HG03460 (cell line): ENCODE data around the gene MMP21.

Experiments used
- ATAC-seq: cut with Tn5 transposase; IDR thresholded peaks from one replicate; pipeline ENCODE4 v1.9.1; 2021; ENCODE audit not compliant: unreplicated experiment

Gene MMP21

GRCh38 chr10:125766511-125766910 is 9.1 kb downstream of the MMP21 start:
- no peak for ATAC-seq

- ATAC-seq, result no peak
Measured at GRCh38 chr10:125765835-125766234, 9.8 kb downstream of the MMP21 start.

- no peak for ATAC-seq
Measured at GRCh38 chr10:125762692-125763648, 12.7 kb downstream of the MMP21 start.

DNA sequence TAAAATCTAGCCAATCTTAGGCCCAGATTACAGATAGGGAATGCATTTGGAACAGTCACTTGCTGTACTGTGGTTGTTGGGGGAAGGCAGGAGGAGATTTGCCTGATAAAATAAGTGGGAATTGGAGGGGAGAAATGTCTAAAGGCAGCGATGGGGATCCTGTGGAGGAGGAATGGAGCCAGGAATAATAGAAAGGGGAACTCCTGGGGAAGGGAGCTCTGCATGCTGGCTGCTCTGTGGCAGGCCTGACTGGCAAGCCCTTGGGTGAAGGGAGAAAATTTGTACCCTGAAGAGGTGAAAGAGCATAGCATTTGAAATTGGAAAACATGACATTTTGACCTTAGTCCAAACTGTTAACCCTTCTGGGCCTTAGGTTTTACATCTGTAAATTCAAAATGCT is 13.7 kb downstream of the MMP21 start:
- no peak for ATAC-seq

GRCh38 chr10:125757742-125758141 is 17.9 kb downstream of the MMP21 start:
- ATAC-seq, result no peak

DNA sequence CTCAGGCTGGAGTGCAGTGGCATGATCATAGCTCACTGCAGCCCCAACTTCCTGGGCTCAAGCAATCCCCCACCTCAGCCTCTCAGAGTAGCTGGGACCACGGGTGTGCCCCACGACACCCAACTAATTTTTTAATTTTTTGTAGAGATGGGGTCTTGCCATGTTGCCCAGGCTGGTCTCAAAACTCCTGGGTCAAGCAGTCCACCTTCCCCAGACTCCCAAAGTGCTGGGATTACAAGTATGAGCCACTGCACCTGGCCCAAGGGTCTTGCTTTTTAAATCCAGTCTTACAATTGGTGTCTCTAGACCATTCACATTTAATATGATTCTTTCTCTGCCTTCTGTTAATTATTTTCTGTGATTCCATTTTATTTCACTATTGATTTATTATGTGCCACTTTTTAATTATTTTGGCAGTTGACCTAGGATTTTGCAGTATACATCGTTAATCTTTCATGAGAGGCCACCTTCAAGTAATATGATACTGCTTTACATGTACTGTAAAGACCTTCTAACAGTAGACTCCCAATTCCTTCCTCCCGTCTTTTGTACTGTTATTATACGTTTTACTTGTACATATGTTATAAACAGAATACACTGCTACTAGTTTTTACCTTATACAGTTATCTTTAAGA is 18.7 kb downstream of the MMP21 start:
- ATAC-seq, result no peak

- ATAC-seq, result no peak
Measured at GRCh38 chr10:125756196-125756595, 19.4 kb downstream of the MMP21 start.

DNA sequence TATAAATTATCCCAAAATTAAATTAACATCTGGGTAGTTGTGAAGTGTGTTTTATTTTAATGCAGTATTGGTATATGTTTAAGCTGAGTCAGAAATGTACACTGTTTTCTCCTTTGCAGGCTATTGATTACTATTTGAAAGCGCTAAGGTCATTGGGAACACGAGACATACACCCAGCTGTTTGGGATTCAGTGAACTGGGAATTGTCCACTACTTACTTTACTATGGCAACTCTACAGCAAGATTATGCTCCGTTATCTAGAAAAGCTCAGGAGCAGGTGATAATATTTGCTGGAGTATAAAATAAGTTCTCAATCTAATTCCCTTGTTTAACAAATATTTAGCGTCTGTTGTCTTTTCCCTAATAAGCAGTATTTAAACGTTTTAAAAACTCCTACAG is 28.2 kb downstream of the MMP21 start:
- no peak for ATAC-seq

GRCh38 chr10:125744909-125745308 is 30.7 kb downstream of the MMP21 start:
- ATAC-seq, result no peak

DNA sequence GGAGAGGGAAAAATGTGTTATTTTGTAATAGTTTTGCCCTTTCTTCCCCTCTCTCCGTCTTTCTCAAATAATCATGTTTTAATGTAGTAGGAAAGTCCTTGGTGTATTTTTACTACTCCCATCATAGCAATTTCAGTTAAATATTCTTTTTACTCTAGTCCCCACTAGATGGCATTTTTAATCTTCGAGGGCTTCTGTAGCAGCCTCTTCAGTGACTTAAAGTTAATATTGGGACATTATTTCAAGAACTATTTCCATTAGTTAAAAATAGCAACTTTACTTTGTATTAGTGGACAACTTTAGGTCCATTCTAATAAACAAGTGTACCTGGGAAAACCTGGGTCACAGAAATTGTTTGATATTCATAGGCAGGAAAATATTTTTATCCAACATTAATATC is 33.2 kb downstream of the MMP21 start:
- no peak for ATAC-seq

GRCh38 chr10:125739994-125740679 is 35.5 kb downstream of the MMP21 start:
- ATAC-seq, result no peak

GRCh38 chr10:125738206-125738605 is 37.4 kb downstream of the MMP21 start:
- no peak for ATAC-seq

- ATAC-seq, result no peak
Measured at GRCh38 chr10:125734823-125735222, 40.8 kb downstream of the MMP21 start.

DNA sequence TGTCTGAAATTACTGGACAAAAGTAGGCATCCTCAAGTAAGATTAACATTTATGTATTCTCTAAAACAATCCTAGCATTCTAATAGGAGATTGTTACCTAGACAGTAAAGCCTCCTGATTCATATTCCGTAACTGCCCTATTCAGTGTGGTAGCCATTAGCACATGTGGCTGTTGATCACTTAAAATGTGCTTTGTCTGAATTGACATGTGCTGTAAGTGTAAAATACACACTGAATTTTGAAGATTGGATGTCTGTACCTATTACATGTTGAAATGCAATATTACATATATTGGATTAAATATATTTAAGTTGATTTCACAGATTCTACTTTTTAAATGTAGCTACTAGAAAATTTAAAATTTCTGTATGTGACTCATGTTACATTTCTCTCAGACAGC is 41.5 kb downstream of the MMP21 start:
- ATAC-seq, result no peak

- ATAC-seq, result no peak
Measured at GRCh38 chr10:125727436-125727835, 48.2 kb downstream of the MMP21 start.

GRCh38 chr10:125726914-125727313 is 48.7 kb downstream of the MMP21 start:
- no peak for ATAC-seq

DNA sequence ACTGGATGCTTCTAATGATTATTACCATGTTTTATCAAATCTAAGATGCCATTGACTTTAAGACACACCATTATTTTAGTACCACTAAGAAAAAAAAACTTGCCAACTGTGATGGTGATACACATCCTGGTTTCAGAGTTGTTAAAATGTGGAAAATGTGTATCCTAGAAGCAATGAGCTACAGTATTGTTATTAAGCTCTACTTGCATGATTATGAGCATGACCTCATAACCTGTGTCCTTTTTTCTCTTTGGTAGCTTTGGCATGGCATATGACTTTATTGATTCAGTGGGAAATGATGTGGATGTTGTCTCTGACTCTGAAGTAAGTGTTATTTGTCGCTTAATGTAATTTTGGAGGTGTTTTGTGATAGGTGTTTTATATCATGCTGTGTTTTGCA is 52.8 kb downstream of the MMP21 start:
- ATAC-seq, result no peak

DNA sequence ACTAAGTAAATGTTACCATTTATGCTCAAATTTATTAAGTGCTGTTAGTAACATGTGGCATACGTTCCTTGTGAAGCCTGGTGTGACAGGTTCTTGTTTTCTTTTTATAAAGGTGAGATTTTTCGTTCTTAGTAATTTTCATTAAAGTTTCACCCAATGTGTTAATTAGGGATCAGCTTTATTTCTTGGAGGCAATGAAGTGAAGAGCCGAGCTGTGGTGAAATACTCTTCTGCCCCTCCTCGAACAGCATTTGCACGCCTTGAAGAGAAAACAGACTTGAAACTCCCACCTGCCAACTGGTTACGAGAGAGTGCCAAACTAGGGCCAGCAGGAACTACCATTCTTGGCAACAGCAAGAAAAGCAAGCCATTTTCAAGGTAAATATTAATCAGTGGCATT is 54.6 kb downstream of the MMP21 start:
- ATAC-seq, result peak; percentile 45

DNA sequence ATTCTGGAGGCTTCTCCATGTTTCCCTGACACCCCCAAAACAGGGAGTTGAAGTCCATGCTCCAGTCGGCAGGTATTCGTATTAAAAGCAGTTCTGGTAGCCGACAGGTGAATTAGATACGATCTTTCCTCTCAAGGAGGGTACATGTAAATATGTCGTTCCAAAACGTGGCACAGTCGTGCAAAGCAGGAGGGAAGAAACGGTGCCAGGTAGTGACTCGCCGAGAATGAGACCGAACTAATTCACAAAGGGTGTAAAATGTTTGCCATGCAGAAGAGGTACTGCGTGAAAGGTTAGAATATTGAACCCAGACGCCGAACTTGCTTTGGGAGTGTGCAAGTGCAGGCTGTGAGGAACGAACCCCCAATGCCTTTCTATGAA is 55.6 kb downstream of the MMP21 start:
- no peak for ATAC-seq

- ATAC-seq, result peak; percentile 86
Measured at GRCh38 chr10:125719173-125720001, 56.2 kb downstream of the MMP21 start, which contains the start of gene EDRF1. Gene EDRF1, plus strand, starts transcription at chr10:125719709. Its CDS starts 99 bp downstream, at chr10:125719808.
